ENCODE results near the gene AASDH. TPM values are rescaled to one million over a fixed set of nuclear protein-coding genes. Genes with fewer than 3 reads are reported as not detected.

The AASDH gene
- total and polyA plus RNA-seq, 2 of the 13 experiments (the other 11 are each of a cell fraction or from before 2014, with no cell fraction given): 12.6 to 14.1 TPM

DNA sequence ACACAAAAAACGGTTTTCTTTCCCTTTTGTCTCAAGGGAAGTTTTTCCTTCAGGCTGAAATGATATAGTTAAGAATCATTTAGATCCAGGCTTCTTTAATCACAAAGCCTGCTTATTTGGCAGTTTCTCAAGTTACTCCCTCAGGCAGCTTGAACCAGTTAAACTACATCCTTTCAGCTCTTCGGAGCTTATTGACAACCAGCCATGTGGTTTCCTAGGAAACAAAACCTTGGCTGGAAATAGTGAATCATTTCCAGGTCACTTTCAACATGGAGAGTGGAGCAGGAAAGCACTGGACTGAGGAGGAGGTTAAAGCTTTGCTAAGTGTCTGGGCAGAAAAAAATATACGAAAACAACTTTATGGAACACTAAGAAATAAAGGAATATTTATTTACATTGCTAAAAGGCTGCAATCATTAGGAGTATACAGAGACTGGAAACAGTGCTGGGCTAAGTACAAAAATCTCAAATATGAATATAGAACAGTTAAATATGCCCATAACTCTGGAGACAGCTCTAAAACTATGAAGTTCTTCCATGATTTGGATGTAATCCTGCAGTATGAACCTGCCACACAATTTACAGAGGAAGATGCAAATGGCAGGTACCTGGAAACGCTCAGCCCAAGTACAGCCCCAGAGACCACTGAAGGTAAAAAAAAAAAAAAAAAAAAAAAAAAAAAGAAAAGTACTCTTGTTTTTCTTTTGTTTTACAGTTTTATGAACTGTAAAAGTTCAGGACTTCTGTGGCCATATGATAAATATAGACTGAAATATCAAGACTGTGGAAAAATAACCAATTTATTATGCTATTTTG, 23.2 kb upstream of the AASDH start (continued):
- no peak for TF ChIP-seq THYN1 (CRISPR knock-in tag; IDR thresholded peaks at IDR 0.05; ENCODE audit: borderline replicate concordance, low read depth)
- TF ChIP-seq GABPB1 (CRISPR knock-in tag; IDR thresholded peaks at IDR 0.05): peak; percentile 62; the same call in 1 of the 2 replicates
- no peak for TF ChIP-seq ZNF749 (CRISPR knock-in tag; IDR thresholded peaks at IDR 0.05; ENCODE audit: borderline replicate concordance)
- TF ChIP-seq FOXA1 (IDR thresholded peaks at IDR 0.05): no peak
- peak; percentile 61 for TF ChIP-seq FOXA1 (CRISPR knock-in tag; IDR thresholded peaks at IDR 0.05)

DNA sequence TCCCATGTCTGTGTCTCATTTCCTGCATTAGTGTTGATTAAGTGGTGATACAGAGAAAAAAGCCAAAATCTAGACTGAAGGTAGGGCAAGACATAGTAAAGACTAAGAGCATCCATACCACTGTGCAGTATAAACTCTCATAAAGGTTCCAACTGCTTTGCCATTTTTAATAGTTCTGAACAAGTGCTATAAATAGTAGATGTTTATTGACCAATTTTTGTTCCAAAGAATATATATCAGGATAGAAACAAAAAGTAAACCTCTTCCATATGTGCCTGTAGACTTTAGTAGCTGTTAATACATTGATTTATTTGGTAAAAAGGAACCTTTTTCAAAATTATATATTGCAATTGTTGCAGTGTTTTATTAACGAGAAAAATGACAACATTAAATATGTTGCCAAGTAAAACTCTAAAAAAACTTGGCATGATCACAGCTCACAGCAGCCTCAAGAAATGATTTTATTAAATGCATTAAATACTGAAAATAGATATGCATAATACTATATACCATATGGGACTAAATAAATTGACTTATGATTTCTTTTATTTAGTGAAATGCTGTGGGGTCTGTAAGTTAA, 22.3 kb upstream of the AASDH start:
- intact Hi-C loops (cut with micrococcal nuclease; ENCODE audit: unreplicated experiment): no loop called here

More for the DNA sequence above, 22.3 kb upstream of the AASDH start:
- Histone ChIP-seq H3K36me3 (replicated peaks in 1 of 2; ENCODE audit: control insufficient read depth in 1 of 2, insufficient read depth in 2 of 2, low read length in 2 of 2) (peaks cover 9 to 29% of the 10 kb centered on the region in 2 experiments), H3K4me2 (ENCODE audit: low read depth, low read length) (no peak overlapping the region), H4K20me1 (ENCODE audit: insufficient read depth, low read length) (no peaks in the 10 kb centered on the region), H3K9ac (ENCODE audit: insufficient read depth, low read depth, low read length) (no peak overlapping the region), H3K79me2 (ENCODE audit: insufficient read depth, low read length) (peaks cover 63% of the 10 kb centered on the region), H2AFZ (ENCODE audit: low read length) (no peak overlapping the region), H3K27ac (ENCODE audit: extremely low read length, insufficient read depth, low read length) (peak overlapping the region; percentile 70), H3K27me3 (ENCODE audit: control insufficient read depth in 1 of 2, insufficient read depth in 2 of 2, low read length in 2 of 2) (no peaks in the 10 kb centered on the region), H3K9me3 (ENCODE audit: low read length) (no peaks in the 10 kb centered on the region), H3K4me3 (replicated peaks in 1 of 3; ENCODE audit: insufficient read depth in 1 of 3, low read depth in 2 of 3, low read length in 3 of 3) (no peak overlapping the region), H3K4me1 (ENCODE audit: insufficient read depth, low read length) (peaks cover 24% of the 10 kb centered on the region)
- TF ChIP-seq ONECUT2 (CRISPR knock-in tag; IDR thresholded peaks at IDR 0.05): no peak
- 91% methylated on average over 1 of the region's 1 CpG for WGBS (ENCODE audit: low lambda C conversion rate)
- no TSS peak for BruUV-seq (replicated peaks)
- ChIA-PET CTCF (ENCODE audit: low intra/inter-chr PET ratio, low total read pairs) (no interaction called here), POLR2A (interaction anchor here (1.1 to 1.8 kb wide), 3 partner anchors 22 to 57 kb away, joined by 4 to 9 read pairs (median 8); partner anchors contain the start of genes AASDH, PAICS and PPAT)
- FAIRE-seq (no peak), ATAC-seq (no peak), DNase-seq (ENCODE audit: low spot score) (no peak)
- in situ Hi-C loops (cut with HindIII; ENCODE audit: extremely low pct_ligation_motif_present, low pct_unique_long_range_greater_than_20kb): no loop called here

Measured in HepG2 (cell line).